ENCODE results near the gene TUBB2B. TPM values are rescaled to one million over a fixed set of nuclear protein-coding genes. Genes with fewer than 3 reads are reported as not detected.
A peak's percentile ranks its signal among the peaks of the same experiment; 100 is the strongest.

TUBB2B gene
- total RNA-seq, 2 experiments from 2014 or later, result 0.27 TPM; not detected in 1

GRCh38 chr6:3260772-3261517 is 33.5 kb upstream of the TUBB2B start:
- H3K9me2 ChIP-seq (ENCODE audit: insufficient read depth, low read length), result no peaks in the 10 kb centered on the region
- peaks cover 41% of the 10 kb centered on the region for H3K79me2 ChIP-seq (ENCODE audit: insufficient read depth, low read depth, low read length)
- H4K20me1 ChIP-seq (ENCODE audit: insufficient read depth, low read length), result peaks cover under 1% of the 10 kb centered on the region; the same call in 1 of the 2 replicates
- H3K4me3 ChIP-seq (ENCODE audit: low read depth, low read length, poor library complexity, severe bottlenecking), result peak overlapping the region; percentile 95
- BruUV-seq (replicated peaks), result no TSS peak
- intact Hi-C loops (cut with micrococcal nuclease; ENCODE audit: unreplicated experiment), result no loop called here
- H3K9me3 ChIP-seq (ENCODE audit: low read length), result no peaks in the 10 kb centered on the region
- CTCF ChIA-PET (ENCODE audit: unreplicated experiment), result interaction anchor here (0.5 kb wide), 1 partner anchor 9 kb away, joined by 3 read pairs; no protein-coding TSS in a partner anchor
- POLR2A ChIA-PET, result interaction anchor here (1.1 to 1.7 kb wide), 4 partner anchors 9 to 31 kb away, joined by 3 to 4 read pairs (median 4); no protein-coding TSS in a partner anchor
- TF ChIP-seq CTCF (conservative IDR thresholded peaks at IDR 0.05; ENCODE audit: low read length) (no peak), EZH2phosphoT487 (IDR thresholded peaks at IDR 0.05; ENCODE audit: borderline replicate concordance, low read depth, low read length) (no peak)
- peaks cover 51% of the 10 kb centered on the region for H3K36me3 ChIP-seq (ENCODE audit: insufficient read depth, low read length)
- H3K4me1 ChIP-seq (ENCODE audit: insufficient read depth, low read length, poor library complexity, severe bottlenecking), result peaks cover 15% of the 10 kb centered on the region
- no peak overlapping the region for H3K27ac ChIP-seq (ENCODE audit: low read depth, low read length, poor library complexity, severe bottlenecking)
- no peak overlapping the region for H2AFZ ChIP-seq (ENCODE audit: low read length)
- peak overlapping the region; percentile 57 for H3K4me2 ChIP-seq (ENCODE audit: low read length)
- DNase-seq (ENCODE audit: low spot score), result no peak

- no peaks in the 10 kb centered on the region; the same call in 1 of the 2 replicates for H4K20me1 ChIP-seq (ENCODE audit: insufficient read depth, low read length)
- ChIA-PET CTCF (ENCODE audit: unreplicated experiment) (interaction anchor here (0.5 kb wide), 1 partner anchor 8 kb away, joined by 3 read pairs; no protein-coding TSS in a partner anchor), POLR2A (interaction anchor here (0.9 to 1.7 kb wide), 5 partner anchors 9 to 31 kb away, joined by 3 to 4 read pairs (median 4); no protein-coding TSS in a partner anchor)
- H2AFZ ChIP-seq (ENCODE audit: low read length), result no peak overlapping the region
- H3K27ac ChIP-seq (ENCODE audit: low read depth, low read length, poor library complexity, severe bottlenecking), result no peak overlapping the region
- H3K9me2 ChIP-seq (ENCODE audit: insufficient read depth, low read length), result no peaks in the 10 kb centered on the region
- H3K4me1 ChIP-seq (ENCODE audit: insufficient read depth, low read length, poor library complexity, severe bottlenecking), result peaks cover 15% of the 10 kb centered on the region
- intact Hi-C loops (cut with micrococcal nuclease; ENCODE audit: unreplicated experiment), result no loop called here
- DNase-seq (ENCODE audit: low spot score), result no peak
- TSS peak; percentile 62 for BruUV-seq (replicated peaks)
- peaks cover 45% of the 10 kb centered on the region for H3K36me3 ChIP-seq (ENCODE audit: insufficient read depth, low read length)
- peak overlapping the region; percentile 57 for H3K4me2 ChIP-seq (ENCODE audit: low read length)
- H3K4me3 ChIP-seq (ENCODE audit: low read depth, low read length, poor library complexity, severe bottlenecking), result peak overlapping the region; percentile 95
- H3K9me3 ChIP-seq (ENCODE audit: low read length), result no peaks in the 10 kb centered on the region
- peaks cover 41% of the 10 kb centered on the region for H3K79me2 ChIP-seq (ENCODE audit: insufficient read depth, low read depth, low read length)
- TF ChIP-seq EZH2phosphoT487 (IDR thresholded peaks at IDR 0.05; ENCODE audit: borderline replicate concordance, low read depth, low read length) (no peak), CTCF (conservative IDR thresholded peaks at IDR 0.05; ENCODE audit: low read length) (no peak)
Observed at GRCh38 chr6:3260296-3260695, 32.8 kb upstream of the TUBB2B start.

All from OCI-LY7 (cell line).